ENCODE data around the gene NF2. TPM values are rescaled to one million over a fixed set of nuclear protein-coding genes. Genes with fewer than 3 reads are reported as not detected.
A peak's percentile ranks its signal among the peaks of the same experiment; 100 is the strongest.

The NF2 gene
- total RNA-seq, 1 donor from 2014 or later = 48.4 TPM

DNA sequence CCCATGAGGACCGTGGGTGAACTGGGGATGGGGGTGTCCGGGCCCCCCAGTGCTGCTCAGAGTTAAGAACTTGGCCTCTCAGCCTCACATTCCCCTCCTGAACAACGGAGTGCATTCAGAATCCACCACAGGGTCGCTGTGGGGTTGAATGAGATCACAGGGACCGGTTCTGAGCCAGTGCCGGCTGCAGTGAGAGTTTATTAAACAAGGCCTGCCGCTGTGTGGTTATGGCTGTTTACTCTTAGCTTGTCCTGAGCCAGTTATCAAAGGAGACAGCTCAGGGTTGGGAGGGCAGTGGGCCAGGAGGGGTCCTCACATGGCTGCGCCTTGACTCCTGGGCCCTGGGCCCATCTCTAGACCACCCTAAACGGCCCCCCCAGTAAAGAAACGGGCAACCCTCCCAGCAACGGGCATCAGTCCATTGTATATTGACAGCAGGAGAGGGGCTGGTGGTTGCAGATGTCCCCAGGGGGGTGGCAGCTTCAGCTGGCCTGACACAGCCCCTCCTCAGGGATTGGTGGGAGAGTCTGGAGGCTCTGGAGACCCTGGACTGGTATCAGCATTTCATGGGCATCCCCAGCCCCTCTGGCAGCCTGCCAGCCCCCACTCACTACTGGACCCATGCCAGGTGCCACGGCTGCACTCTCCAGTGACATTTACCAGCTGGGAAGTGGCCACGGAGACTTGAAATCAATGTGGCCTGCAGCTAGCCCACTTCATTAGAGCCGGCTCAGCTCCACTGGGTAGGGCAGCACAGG, 101.3 kb downstream of the NF2 start:
- H3K36me3 Mint-ChIP-seq (ENCODE audit: low read depth) = no peaks in the 10 kb centered on the region
- DNase-seq (ENCODE audit: low read depth, low spot score) = peak; percentile 46
- H3K4me3 Mint-ChIP-seq = peak overlapping the region; percentile 54
- peak overlapping the region; percentile 35 for H3K27ac Mint-ChIP-seq (ENCODE audit: unreplicated experiment)
- no peaks in the 10 kb centered on the region for H3K9me3 Mint-ChIP-seq
- peaks cover 33% of the 10 kb centered on the region for H3K4me1 Mint-ChIP-seq
- TF ChIP-seq, protein P1, sequence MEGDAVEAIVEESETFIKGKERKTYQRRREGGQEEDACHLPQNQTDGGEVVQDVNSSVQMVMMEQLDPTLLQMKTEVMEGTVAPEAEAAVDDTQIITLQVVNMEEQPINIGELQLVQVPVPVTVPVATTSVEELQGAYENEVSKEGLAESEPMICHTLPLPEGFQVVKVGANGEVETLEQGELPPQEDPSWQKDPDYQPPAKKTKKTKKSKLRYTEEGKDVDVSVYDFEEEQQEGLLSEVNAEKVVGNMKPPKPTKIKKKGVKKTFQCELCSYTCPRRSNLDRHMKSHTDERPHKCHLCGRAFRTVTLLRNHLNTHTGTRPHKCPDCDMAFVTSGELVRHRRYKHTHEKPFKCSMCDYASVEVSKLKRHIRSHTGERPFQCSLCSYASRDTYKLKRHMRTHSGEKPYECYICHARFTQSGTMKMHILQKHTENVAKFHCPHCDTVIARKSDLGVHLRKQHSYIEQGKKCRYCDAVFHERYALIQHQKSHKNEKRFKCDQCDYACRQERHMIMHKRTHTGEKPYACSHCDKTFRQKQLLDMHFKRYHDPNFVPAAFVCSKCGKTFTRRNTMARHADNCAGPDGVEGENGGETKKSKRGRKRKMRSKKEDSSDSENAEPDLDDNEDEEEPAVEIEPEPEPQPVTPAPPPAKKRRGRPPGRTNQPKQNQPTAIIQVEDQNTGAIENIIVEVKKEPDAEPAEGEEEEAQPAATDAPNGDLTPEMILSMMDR (conservative IDR thresholded peaks at IDR 0.05) = no peak
- peaks cover 43% of the 10 kb centered on the region for H3K27me3 Mint-ChIP-seq (ENCODE audit: low read depth)

DNA sequence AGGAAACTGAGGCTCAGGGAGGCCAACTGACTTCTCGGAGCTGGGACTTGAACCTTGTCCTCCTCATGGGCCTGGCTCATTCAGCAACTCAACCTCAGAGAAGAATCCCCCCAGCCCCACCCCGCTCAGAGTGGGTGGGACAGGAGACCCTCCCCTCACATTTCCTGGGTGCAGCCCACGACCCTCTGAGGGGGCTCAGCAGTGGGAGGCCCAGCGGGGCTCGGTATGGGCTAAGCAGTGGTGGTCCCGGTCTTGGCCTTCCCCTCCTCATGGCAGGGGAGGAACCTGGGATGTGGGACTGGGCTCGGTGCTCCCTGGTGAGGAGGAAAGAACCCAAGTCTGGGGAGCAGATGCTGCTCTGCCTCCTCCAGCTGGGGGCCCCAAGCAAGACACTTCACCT, 102.2 kb downstream of the NF2 start:
- DNase-seq (ENCODE audit: low read depth, low spot score) = no peak
- peaks cover 33% of the 10 kb centered on the region for H3K4me1 Mint-ChIP-seq
- H3K27me3 Mint-ChIP-seq (ENCODE audit: low read depth) = peaks cover 43% of the 10 kb centered on the region
- no peak overlapping the region for H3K27ac Mint-ChIP-seq (ENCODE audit: unreplicated experiment)
- TF ChIP-seq, protein P1 (conservative IDR thresholded peaks at IDR 0.05) = no peak
- no peaks in the 10 kb centered on the region for H3K9me3 Mint-ChIP-seq
- H3K36me3 Mint-ChIP-seq (ENCODE audit: low read depth) = no peaks in the 10 kb centered on the region
- no peak overlapping the region for H3K4me3 Mint-ChIP-seq

DNA sequence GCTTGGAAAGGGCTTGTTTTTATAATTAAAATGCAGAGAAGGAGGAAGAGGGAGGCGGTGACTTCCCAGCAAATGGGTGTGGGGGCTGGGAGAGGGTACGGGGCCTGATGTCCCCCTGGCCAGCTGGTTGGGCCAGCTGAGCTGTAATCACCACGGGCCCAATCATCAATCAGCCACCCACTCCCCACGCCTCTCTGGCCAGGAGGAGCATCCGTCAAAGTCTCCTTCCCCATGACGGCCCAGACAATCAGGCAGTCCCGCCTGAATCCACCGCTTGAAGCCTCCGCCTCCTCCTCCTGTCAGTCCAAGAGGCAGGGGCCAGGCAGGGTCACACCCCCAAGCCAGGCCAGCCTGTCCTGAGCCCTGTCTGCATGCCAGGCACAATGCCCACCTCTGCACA, 103.1 kb downstream of the NF2 start:
- H3K36me3 Mint-ChIP-seq (ENCODE audit: low read depth) = no peaks in the 10 kb centered on the region
- H3K4me3 Mint-ChIP-seq = no peak overlapping the region
- no peak for DNase-seq (ENCODE audit: low read depth, low spot score)
- peaks cover 33% of the 10 kb centered on the region for H3K4me1 Mint-ChIP-seq
- TF ChIP-seq, protein P1 (conservative IDR thresholded peaks at IDR 0.05) = no peak
- H3K27ac Mint-ChIP-seq (ENCODE audit: unreplicated experiment) = no peak overlapping the region
- H3K9me3 Mint-ChIP-seq = no peaks in the 10 kb centered on the region
- H3K27me3 Mint-ChIP-seq (ENCODE audit: low read depth) = peaks cover 35% of the 10 kb centered on the region

DNA sequence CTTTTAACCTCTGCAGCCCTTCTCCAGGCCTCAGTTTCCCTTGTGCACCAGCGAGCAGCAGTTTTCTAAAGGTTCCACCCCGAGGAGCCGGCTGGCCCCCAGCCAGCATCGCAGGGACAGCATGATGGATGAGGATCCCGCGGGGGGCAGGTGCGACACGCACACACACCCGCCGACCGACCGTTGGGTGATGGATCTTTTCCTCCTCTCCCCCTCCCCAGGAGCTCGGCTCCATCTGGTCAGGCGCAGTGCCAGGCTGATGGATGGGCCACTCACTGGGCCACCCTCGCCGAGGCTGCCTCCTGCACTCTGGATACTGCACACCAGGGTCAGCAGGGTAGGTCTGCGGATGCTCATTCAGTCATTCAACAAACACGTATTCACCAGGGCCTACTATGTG, 103.6 kb downstream of the NF2 start:
- Mint-ChIP-seq H3K4me3 (no peak overlapping the region), H3K9me3 (no peaks in the 10 kb centered on the region), H3K27me3 (ENCODE audit: low read depth) (peaks cover 34% of the 10 kb centered on the region), H3K36me3 (ENCODE audit: low read depth) (no peaks in the 10 kb centered on the region), H3K27ac (ENCODE audit: unreplicated experiment) (no peak overlapping the region), H3K4me1 (peaks cover 31% of the 10 kb centered on the region)
- no peak for DNase-seq (ENCODE audit: low read depth, low spot score)
- TF ChIP-seq, protein P1 (conservative IDR thresholded peaks at IDR 0.05) = no peak

DNA sequence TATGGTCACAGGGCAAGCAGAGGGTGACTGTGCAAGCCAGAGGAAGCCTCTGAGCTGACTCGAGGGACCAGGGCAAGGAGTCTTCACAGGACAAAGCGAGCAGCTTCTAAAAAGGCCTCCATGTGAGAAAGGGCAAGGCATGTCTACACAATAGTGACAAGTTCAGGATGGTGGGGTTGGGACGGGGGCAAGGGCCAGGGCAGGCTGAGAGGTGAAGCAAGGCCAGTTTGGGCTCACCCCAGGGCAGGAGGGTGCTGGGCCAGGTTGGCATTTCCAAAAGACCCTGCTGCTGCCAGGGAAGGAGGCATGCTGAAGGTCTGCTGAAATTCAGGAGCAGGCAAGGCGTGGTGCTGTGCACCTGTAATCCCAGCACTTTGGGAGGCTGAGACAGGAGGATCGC, 104.0 kb downstream of the NF2 start:
- no peak for DNase-seq (ENCODE audit: low read depth, low spot score)
- no peaks in the 10 kb centered on the region for H3K36me3 Mint-ChIP-seq (ENCODE audit: low read depth)
- H3K27me3 Mint-ChIP-seq (ENCODE audit: low read depth) = peaks cover 35% of the 10 kb centered on the region
- no peaks in the 10 kb centered on the region for H3K9me3 Mint-ChIP-seq
- no peak overlapping the region for H3K27ac Mint-ChIP-seq (ENCODE audit: unreplicated experiment)
- H3K4me1 Mint-ChIP-seq = peaks cover 29% of the 10 kb centered on the region
- H3K4me3 Mint-ChIP-seq = no peak overlapping the region
- TF ChIP-seq, protein P1 (conservative IDR thresholded peaks at IDR 0.05) = no peak

All from neural crest cell (in vitro differentiated cells).